HG02943 (cell line): Measurements from ENCODE around the gene ASCL2.

Source experiments
- ATAC-seq: cut with Tn5 transposase; IDR thresholded peaks from one replicate; pipeline ENCODE4 v1.9.1; 2021; ENCODE audit warnings: mild to moderate bottlenecking, low read depth, moderate library complexity; ENCODE audit not compliant: unreplicated experiment

Gene ASCL2

GRCh38 chr11:2275334-2276279, 5.2 kb upstream of the ASCL2 start:
- ATAC-seq, result no peak

- no peak for ATAC-seq
Observed at GRCh38 chr11:2273771-2274170, 3.4 kb upstream of the ASCL2 start.

GRCh38 chr11:2273311-2273710, 2.9 kb upstream of the ASCL2 start:
- ATAC-seq, result no peak

- ATAC-seq, result no peak
Observed at GRCh38 chr11:2272946-2273280, 2.5 kb upstream of the ASCL2 start.

GRCh38 chr11:2272228-2272945, 2.0 kb upstream of the ASCL2 start:
- ATAC-seq, result no peak

GRCh38 chr11:2271327-2272227, 1.2 kb upstream of the ASCL2 start:
- ATAC-seq, result no peak

GRCh38 chr11:2271077-2271326, 614 bp upstream of the ASCL2 start:
- ATAC-seq, result no peak

- ATAC-seq, result no peak
Observed at GRCh38 chr11:2269601-2270321, 627 bp downstream of the ASCL2 start.

GRCh38 chr11:2268729-2269600, 1.4 kb downstream of the ASCL2 start:
- no peak for ATAC-seq

GRCh38 chr11:2267851-2268728, 2.3 kb downstream of the ASCL2 start:
- ATAC-seq, result no peak

- no peak for ATAC-seq
Observed at GRCh38 chr11:2267306-2267850, 3.0 kb downstream of the ASCL2 start.

- ATAC-seq, result no peak
Observed at GRCh38 chr11:2266586-2267305, 3.6 kb downstream of the ASCL2 start.

GRCh38 chr11:2265854-2266585, 4.4 kb downstream of the ASCL2 start:
- no peak for ATAC-seq

GRCh38 chr11:2265396-2265795, 5.0 kb downstream of the ASCL2 start:
- no peak for ATAC-seq

GRCh38 chr11:2264366-2265053, 5.9 kb downstream of the ASCL2 start:
- no peak for ATAC-seq

- no peak for ATAC-seq
Observed at GRCh38 chr11:2263724-2264360, 6.5 kb downstream of the ASCL2 start.
